ENCODE measurements around the gene SPANXN4. TPM values are rescaled to one million over a fixed set of nuclear protein-coding genes. Genes with fewer than 3 reads are reported as not detected.

SPANXN4 gene
- total RNA-seq, 1 donor from 2014 or later, result not detected

DNA sequence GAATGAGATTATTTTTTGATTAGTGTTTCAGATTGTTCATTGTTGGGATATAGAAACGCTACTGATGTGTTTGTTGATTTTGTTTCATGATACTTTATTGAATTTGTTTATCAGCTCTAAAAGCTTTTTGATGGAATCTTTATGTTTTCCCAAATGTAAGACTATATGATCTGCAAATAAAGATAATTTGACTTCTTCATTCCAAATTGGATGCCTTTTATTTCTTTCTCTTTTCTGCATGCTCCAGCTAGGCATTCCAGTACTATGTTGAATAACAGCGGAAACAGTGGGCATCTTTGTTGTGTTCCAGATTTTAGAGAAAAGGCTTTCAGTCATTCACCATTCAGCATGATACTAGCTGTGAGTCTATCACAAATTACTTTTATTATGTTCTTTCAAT, 21.8 kb downstream of the SPANXN4 start:
- H3K9me3 ChIP-seq, result no peaks in the 10 kb centered on the region
- no peak overlapping the region for H3K4me3 ChIP-seq
- H3K27me3 ChIP-seq (ENCODE audit: low read depth), result no peaks in the 10 kb centered on the region
- intact Hi-C loops (cut with DNase I), result no loop called here
- TF ChIP-seq, protein P1, sequence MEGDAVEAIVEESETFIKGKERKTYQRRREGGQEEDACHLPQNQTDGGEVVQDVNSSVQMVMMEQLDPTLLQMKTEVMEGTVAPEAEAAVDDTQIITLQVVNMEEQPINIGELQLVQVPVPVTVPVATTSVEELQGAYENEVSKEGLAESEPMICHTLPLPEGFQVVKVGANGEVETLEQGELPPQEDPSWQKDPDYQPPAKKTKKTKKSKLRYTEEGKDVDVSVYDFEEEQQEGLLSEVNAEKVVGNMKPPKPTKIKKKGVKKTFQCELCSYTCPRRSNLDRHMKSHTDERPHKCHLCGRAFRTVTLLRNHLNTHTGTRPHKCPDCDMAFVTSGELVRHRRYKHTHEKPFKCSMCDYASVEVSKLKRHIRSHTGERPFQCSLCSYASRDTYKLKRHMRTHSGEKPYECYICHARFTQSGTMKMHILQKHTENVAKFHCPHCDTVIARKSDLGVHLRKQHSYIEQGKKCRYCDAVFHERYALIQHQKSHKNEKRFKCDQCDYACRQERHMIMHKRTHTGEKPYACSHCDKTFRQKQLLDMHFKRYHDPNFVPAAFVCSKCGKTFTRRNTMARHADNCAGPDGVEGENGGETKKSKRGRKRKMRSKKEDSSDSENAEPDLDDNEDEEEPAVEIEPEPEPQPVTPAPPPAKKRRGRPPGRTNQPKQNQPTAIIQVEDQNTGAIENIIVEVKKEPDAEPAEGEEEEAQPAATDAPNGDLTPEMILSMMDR (IDR thresholded peaks at IDR 0.05), result no peak
- DNase-seq (no peak), ATAC-seq (no peak)
- no peaks in the 10 kb centered on the region for H3K4me1 ChIP-seq
- H3K27ac ChIP-seq, result no peak overlapping the region
- H3K36me3 ChIP-seq, result no peaks in the 10 kb centered on the region

DNA sequence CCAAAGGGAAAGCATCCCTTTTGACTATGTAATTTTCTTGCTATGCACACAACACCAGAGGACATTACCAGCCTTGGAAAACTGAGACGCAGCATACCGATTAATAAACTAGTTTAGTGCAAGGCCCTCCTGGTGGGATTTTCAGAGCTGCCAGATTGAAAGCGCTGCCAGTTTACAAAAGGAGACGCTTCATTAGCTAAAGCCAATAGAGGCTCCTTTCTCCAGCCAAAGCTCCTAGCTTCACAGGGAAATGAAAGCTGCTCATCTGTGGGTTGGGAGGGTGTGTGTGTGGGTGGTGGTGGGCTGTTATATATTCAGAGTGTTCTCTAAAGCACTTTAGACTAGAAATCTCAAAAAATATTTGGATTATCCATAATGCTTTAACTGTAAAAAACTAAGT, 32.4 kb downstream of the SPANXN4 start:
- intact Hi-C loops (cut with DNase I), result no loop called here
- H3K9me3 ChIP-seq, result no peaks in the 10 kb centered on the region
- DNase-seq (no peak), ATAC-seq (no peak)
- TF ChIP-seq, protein P1 (IDR thresholded peaks at IDR 0.05), result no peak
- no peaks in the 10 kb centered on the region for H3K27me3 ChIP-seq (ENCODE audit: low read depth)
- H3K27ac ChIP-seq, result no peak overlapping the region
- no peak overlapping the region for H3K4me3 ChIP-seq
- no peaks in the 10 kb centered on the region for H3K4me1 ChIP-seq
- H3K36me3 ChIP-seq, result no peaks in the 10 kb centered on the region

DNA sequence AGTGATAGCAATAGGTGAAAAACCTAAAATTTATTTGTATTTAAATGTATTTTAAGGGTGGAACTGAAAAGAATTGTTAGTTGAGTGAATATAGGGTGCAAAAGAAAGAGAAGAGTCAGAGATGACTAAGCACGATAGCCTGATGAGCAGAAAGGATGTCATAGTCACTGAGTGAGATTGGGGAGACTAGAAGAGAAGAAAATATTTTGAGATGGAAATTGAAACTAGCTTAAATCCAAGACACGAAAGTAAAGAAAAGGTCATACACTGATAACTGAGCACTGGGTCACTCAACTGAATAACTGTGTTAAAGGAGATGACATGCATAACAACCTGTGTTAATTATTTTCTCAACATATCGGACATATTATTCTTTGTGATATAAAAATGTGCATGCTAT, 55.5 kb downstream of the SPANXN4 start:
- DNase-seq (no peak), ATAC-seq (no peak)
- intact Hi-C loops (cut with DNase I), result no loop called here
- Histone ChIP-seq H3K4me1 (no peaks in the 10 kb centered on the region), H3K27me3 (ENCODE audit: low read depth) (no peaks in the 10 kb centered on the region), H3K4me3 (no peak overlapping the region), H3K9me3 (no peaks in the 10 kb centered on the region), H3K36me3 (no peaks in the 10 kb centered on the region), H3K27ac (no peak overlapping the region)
- TF ChIP-seq, protein P1 (IDR thresholded peaks at IDR 0.05), result no peak

DNA sequence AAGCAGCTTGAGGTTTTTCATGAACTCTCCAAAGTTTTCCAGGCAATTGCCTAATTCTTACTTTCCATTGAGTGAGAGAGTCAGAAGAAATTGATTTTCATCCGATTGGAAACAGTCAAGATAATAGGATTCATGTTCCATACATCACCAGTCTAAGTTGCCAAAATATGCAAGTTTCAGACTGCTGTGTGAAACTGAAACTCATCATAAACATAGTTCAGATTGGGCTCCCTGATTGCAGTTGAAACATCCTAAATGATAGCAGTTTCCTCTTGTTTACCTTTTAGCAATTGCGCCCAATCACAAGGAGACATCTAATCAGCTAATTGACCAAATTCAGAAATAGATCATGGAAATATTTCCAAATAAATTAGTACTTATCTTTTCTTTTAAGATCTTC, 56.8 kb downstream of the SPANXN4 start:
- ATAC-seq (no peak), DNase-seq (no peak)
- Histone ChIP-seq H3K27ac (no peak overlapping the region), H3K27me3 (ENCODE audit: low read depth) (no peaks in the 10 kb centered on the region), H3K4me3 (no peak overlapping the region), H3K36me3 (no peaks in the 10 kb centered on the region), H3K4me1 (no peaks in the 10 kb centered on the region), H3K9me3 (no peaks in the 10 kb centered on the region)
- TF ChIP-seq, protein P1 (IDR thresholded peaks at IDR 0.05), result no peak
- intact Hi-C loops (cut with DNase I), result no loop called here

All from lower lobe of right lung (tissue), 2 donors.